Measurements from ENCODE around the gene SH3RF1. TPM values are rescaled to one million over a fixed set of nuclear protein-coding genes. Genes with fewer than 3 reads are reported as not detected.

Gene SH3RF1
- total and polyA plus RNA-seq, 7 experiments from 2014 or later, result 0.08 to 3.8 (median 0.50) TPM; not detected in 3

DNA sequence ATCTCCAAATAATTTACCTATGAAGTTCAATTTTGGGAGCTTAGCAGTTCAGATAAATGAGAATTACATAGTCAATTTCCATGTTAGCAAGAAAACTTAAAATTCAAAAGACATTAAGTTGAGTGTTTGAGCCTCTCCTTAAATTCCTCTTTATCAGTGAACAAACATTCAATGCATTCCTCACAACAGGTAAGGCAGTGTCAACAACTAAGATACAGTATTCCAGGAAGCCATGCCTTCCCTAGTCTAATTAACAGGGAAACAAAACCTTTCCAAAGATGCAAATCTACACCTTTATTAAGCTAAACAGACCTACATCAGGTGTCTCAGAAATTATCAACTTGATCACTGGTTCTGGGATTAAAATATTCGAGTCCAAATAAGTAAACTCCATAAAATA, 3.7 kb downstream of the SH3RF1 start:
- peaks cover 52 to 69% (median 55%) of the 10 kb centered on the region in 5 donors for H3K27me3 Mint-ChIP-seq
- ChIA-PET POLR2A (no interaction called here), CTCF (no interaction called here)
- Histone ChIP-seq H3K27me3 (ENCODE audit: control insufficient read depth in 2 of 2, insufficient read depth in 2 of 2, low read length in 2 of 2) (peaks cover 4 to 6% of the 10 kb centered on the region in 2 donors), H3K9me3 (ENCODE audit: control insufficient read depth in 2 of 3, low read length in 3 of 3) (no peaks in the 10 kb centered on the region), H3K4me1 (ENCODE audit: control insufficient read depth in 2 of 2, insufficient read depth in 2 of 2, low read length in 2 of 2) (no peaks in the 10 kb centered on the region), H3K4me3 (ENCODE audit: low read length) (no peak overlapping the region), H3K36me3 (ENCODE audit: control insufficient read depth in 2 of 3, insufficient read depth in 3 of 3, low read length in 3 of 3) (no peaks in the 10 kb centered on the region), H3K27ac (ENCODE audit: low read depth, low read length) (no peak overlapping the region)
- no peak overlapping the region for H3K27ac Mint-ChIP-seq
- no peak overlapping the region for H3K4me3 Mint-ChIP-seq
- intact Hi-C loops (cut with micrococcal nuclease), result no loop called here
- peaks cover 0 to 20% (median 16%) of the 10 kb centered on the region in 7 donors for H3K4me1 Mint-ChIP-seq
- H3K9me3 Mint-ChIP-seq, result peaks cover 0 to 5% (median 0%) of the 10 kb centered on the region in 11 donors
- no peaks in the 10 kb centered on the region for H3K36me3 Mint-ChIP-seq
- ATAC-seq, result no peak
- DNase-seq, result no peak

DNA sequence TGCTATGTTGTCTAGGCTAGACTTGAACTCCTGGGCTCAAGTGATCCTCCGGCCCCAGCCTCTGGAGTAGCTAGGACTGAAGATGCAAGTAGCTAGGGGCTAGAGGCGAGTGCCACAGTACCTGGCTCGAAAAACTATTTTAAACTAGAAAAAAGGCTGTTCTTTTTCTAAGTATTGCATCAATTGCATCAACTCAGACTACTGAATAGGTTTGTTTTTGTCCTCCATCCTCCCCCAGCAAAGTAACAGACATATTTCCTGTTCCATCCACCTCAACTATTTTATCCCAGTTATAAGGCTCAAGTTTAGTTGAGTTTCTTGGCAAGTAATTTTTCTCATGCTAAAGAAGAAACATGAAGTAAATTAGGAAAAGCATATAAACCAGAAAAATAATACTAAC, 4.1 kb downstream of the SH3RF1 start:
- no peak overlapping the region for H3K4me3 ChIP-seq (ENCODE audit: low read length)
- H3K9me3 ChIP-seq (ENCODE audit: control insufficient read depth in 2 of 3, low read length in 3 of 3), result no peaks in the 10 kb centered on the region
- no peak overlapping the region for H3K27ac ChIP-seq (ENCODE audit: low read depth, low read length)
- no peak overlapping the region for H3K4me3 Mint-ChIP-seq
- H3K27ac Mint-ChIP-seq, result no peak overlapping the region
- H3K36me3 ChIP-seq (ENCODE audit: control insufficient read depth in 2 of 3, insufficient read depth in 3 of 3, low read length in 3 of 3), result no peaks in the 10 kb centered on the region
- peaks cover 4 to 6% of the 10 kb centered on the region in 2 donors for H3K27me3 ChIP-seq (ENCODE audit: control insufficient read depth in 2 of 2, insufficient read depth in 2 of 2, low read length in 2 of 2)
- CTCF ChIA-PET, result no interaction called here
- H3K4me1 Mint-ChIP-seq, result peaks cover 0 to 16% (median 13%) of the 10 kb centered on the region in 7 donors
- ATAC-seq (no peak), DNase-seq (no peak)
- no peaks in the 10 kb centered on the region for H3K36me3 Mint-ChIP-seq
- H3K27me3 Mint-ChIP-seq, result peaks cover 48 to 65% (median 51%) of the 10 kb centered on the region in 5 donors
- peaks cover 0 to 5% (median 0%) of the 10 kb centered on the region in 11 donors for H3K9me3 Mint-ChIP-seq
- no peaks in the 10 kb centered on the region for H3K4me1 ChIP-seq (ENCODE audit: control insufficient read depth in 2 of 2, insufficient read depth in 2 of 2, low read length in 2 of 2)
- POLR2A ChIA-PET, result no interaction called here
- intact Hi-C loops (cut with micrococcal nuclease), result no loop called here

DNA sequence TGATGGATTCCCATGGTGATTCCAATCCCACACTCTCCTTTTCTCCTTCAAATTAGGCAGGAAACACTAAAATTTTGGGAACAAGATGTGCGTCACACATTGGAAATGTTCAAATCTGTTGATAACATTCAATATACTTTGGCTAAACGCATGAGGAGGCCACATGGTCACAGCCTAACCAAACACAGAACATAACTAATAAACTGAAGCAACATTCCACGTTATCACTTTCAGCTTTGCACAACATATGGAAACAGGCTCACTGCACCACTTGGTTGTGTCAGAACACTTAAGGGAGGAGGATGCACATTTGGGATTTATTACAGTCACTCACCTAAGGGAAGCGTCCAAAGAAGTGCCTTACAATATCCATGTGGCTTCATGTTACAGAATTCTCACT, 4.7 kb downstream of the SH3RF1 start:
- Mint-ChIP-seq H3K4me1 (peaks cover 0 to 16% (median 12%) of the 10 kb centered on the region in 7 donors), H3K27me3 (peaks cover 46 to 68% (median 51%) of the 10 kb centered on the region in 5 donors), H3K36me3 (no peaks in the 10 kb centered on the region), H3K9me3 (peaks cover 0 to 5% (median 0%) of the 10 kb centered on the region in 11 donors), H3K4me3 (no peak overlapping the region), H3K27ac (no peak overlapping the region)
- ChIA-PET CTCF (no interaction called here), POLR2A (no interaction called here)
- H3K27ac ChIP-seq (ENCODE audit: low read depth, low read length), result no peak overlapping the region
- no peaks in the 10 kb centered on the region for H3K4me1 ChIP-seq (ENCODE audit: control insufficient read depth in 2 of 2, insufficient read depth in 2 of 2, low read length in 2 of 2)
- H3K9me3 ChIP-seq (ENCODE audit: control insufficient read depth in 2 of 3, low read length in 3 of 3), result no peaks in the 10 kb centered on the region
- H3K4me3 ChIP-seq (ENCODE audit: low read length), result no peak overlapping the region
- intact Hi-C loops (cut with micrococcal nuclease), result no loop called here
- DNase-seq, result no peak
- ATAC-seq, result no peak
- H3K27me3 ChIP-seq (ENCODE audit: control insufficient read depth in 2 of 2, insufficient read depth in 2 of 2, low read length in 2 of 2), result peaks cover 4 to 6% of the 10 kb centered on the region in 2 donors
- H3K36me3 ChIP-seq (ENCODE audit: control insufficient read depth in 2 of 3, insufficient read depth in 3 of 3, low read length in 3 of 3), result no peaks in the 10 kb centered on the region

DNA sequence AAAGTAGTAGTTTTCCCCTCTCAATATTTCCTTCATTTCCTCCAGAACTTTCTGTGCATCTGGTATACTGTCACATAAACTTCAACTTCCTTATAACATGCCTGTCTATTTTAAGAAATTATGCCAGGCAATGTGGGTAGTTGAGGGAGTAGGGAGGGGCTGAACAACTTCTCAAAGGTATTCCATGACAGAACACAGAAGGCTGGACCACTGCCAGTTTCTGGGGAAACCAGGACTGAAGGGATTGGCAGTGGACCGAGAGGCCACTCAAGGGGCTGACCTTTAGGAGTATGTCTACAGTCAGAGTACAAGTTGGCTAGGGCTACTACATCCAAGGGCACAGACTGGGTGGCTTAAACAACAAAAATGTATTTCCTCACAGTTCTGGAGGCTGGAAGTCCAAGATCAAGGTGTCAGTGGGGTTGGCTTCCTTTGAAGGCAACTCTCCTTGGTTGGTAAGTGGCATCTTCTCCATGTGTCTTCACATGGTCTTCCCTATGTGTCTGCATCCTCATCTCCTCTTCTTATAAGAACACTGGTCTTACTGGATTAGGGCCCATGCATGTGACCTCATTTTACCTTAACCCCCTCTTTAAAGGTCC, 6.9 kb downstream of the SH3RF1 start:
- Histone ChIP-seq H3K9me3 (ENCODE audit: control insufficient read depth in 2 of 3, low read length in 3 of 3) (no peaks in the 10 kb centered on the region), H3K4me1 (ENCODE audit: control insufficient read depth in 2 of 2, insufficient read depth in 2 of 2, low read length in 2 of 2) (no peaks in the 10 kb centered on the region), H3K27me3 (ENCODE audit: control insufficient read depth in 2 of 2, insufficient read depth in 2 of 2, low read length in 2 of 2) (peaks cover 1 to 6% of the 10 kb centered on the region in 2 donors), H3K36me3 (ENCODE audit: control insufficient read depth in 2 of 3, insufficient read depth in 3 of 3, low read length in 3 of 3) (no peaks in the 10 kb centered on the region), H3K27ac (ENCODE audit: low read depth, low read length) (no peak overlapping the region), H3K4me3 (ENCODE audit: low read length) (no peak overlapping the region)
- Mint-ChIP-seq H3K4me3 (no peak overlapping the region), H3K36me3 (no peaks in the 10 kb centered on the region), H3K27me3 (peaks cover 46 to 64% (median 55%) of the 10 kb centered on the region in 5 donors), H3K9me3 (peaks cover 0 to 5% (median 0%) of the 10 kb centered on the region in 11 donors), H3K27ac (no peak overlapping the region), H3K4me1 (peaks cover 0 to 5% (median 0%) of the 10 kb centered on the region in 7 donors)
- CTCF ChIA-PET, result no interaction called here
- ATAC-seq (no peak), DNase-seq (no peak)
- POLR2A ChIA-PET, result no interaction called here
- intact Hi-C loops (cut with micrococcal nuclease), result no loop called here

DNA sequence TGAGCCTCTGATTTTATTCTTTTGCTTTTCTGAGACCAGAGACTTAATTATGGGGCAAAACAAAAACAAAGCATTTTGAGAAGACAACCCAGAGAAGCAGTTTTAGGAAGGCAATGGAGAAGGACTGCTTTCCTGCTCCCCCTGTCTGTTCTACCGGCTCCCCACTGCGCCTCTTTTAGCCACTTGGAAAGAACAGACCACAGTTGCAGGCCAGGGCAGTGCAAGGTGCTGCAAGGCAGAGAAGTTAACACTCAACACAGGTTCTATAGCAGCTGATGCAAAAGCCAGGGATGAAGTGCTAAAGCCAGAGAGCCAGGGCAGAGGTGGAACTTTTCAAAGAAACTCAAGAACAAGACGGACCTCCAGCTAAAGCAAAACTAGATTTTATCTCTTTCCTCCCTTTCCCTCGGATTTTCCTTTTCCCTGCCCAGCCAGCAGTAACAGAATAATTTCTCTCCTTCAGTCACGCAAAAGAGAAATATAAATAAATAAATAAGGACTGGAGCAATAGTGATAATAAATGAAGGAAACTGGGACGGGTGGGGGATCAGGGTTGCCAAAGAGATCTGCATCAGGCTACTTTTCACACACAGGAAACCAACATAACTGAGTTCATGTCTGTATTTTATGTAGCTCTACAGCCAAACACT, 10.4 kb downstream of the SH3RF1 start:
- Mint-ChIP-seq H3K27ac (no peak overlapping the region), H3K36me3 (no peaks in the 10 kb centered on the region), H3K4me1 (peaks cover 0 to 6% (median 0%) of the 10 kb centered on the region in 7 donors), H3K9me3 (peaks cover 0 to 5% (median 0%) of the 10 kb centered on the region in 11 donors), H3K4me3 (no peak overlapping the region), H3K27me3 (peaks cover 36 to 65% (median 36%) of the 10 kb centered on the region in 5 donors)
- peaks cover 0 to 3% of the 10 kb centered on the region in 2 donors for H3K27me3 ChIP-seq (ENCODE audit: control insufficient read depth in 2 of 2, insufficient read depth in 2 of 2, low read length in 2 of 2)
- ChIA-PET POLR2A (no interaction called here), CTCF (no interaction called here)
- no peak for DNase-seq
- no peak for ATAC-seq
- no peaks in the 10 kb centered on the region for H3K36me3 ChIP-seq (ENCODE audit: control insufficient read depth in 2 of 3, insufficient read depth in 3 of 3, low read length in 3 of 3)
- no peaks in the 10 kb centered on the region for H3K9me3 ChIP-seq (ENCODE audit: control insufficient read depth in 2 of 3, low read length in 3 of 3)
- H3K4me3 ChIP-seq (ENCODE audit: low read length), result no peak overlapping the region
- no peaks in the 10 kb centered on the region for H3K4me1 ChIP-seq (ENCODE audit: control insufficient read depth in 2 of 2, insufficient read depth in 2 of 2, low read length in 2 of 2)
- no peak overlapping the region for H3K27ac ChIP-seq (ENCODE audit: low read depth, low read length)
- intact Hi-C loops (cut with micrococcal nuclease), result no loop called here

DNA sequence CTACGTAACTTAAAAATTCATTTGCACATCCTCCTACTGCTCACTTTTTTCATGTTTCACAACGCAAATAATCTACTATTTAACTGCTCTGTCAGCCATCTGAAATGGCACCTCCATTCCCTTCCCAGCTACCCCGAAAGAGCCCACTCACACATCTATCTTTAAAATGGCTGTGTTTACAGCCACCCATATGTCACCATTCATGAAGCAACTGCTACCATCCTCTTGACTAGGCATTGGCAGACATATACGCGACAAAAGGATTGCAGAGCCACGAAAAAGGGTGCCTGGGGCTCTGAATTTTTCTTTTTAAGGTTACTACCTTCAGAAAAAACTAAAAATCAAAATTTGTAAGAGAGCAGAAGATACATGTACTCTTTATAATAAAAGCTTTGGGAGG, 11.5 kb downstream of the SH3RF1 start:
- Mint-ChIP-seq H3K27ac (no peak overlapping the region), H3K9me3 (peaks cover 0 to 3% (median 0%) of the 10 kb centered on the region in 11 donors), H3K4me3 (no peak overlapping the region), H3K27me3 (peaks cover 28 to 60% (median 32%) of the 10 kb centered on the region in 5 donors), H3K36me3 (no peaks in the 10 kb centered on the region), H3K4me1 (peaks cover 0 to 9% (median 0%) of the 10 kb centered on the region in 7 donors)
- ChIA-PET CTCF (no interaction called here), POLR2A (no interaction called here)
- H3K27me3 ChIP-seq (ENCODE audit: control insufficient read depth in 2 of 2, insufficient read depth in 2 of 2, low read length in 2 of 2), result no peaks in the 10 kb centered on the region
- H3K36me3 ChIP-seq (ENCODE audit: control insufficient read depth in 2 of 3, insufficient read depth in 3 of 3, low read length in 3 of 3), result no peaks in the 10 kb centered on the region
- H3K9me3 ChIP-seq (ENCODE audit: control insufficient read depth in 2 of 3, low read length in 3 of 3), result no peaks in the 10 kb centered on the region
- intact Hi-C loops (cut with micrococcal nuclease), result no loop called here
- no peak overlapping the region for H3K4me3 ChIP-seq (ENCODE audit: low read length)
- H3K27ac ChIP-seq (ENCODE audit: low read depth, low read length), result no peak overlapping the region
- H3K4me1 ChIP-seq (ENCODE audit: control insufficient read depth in 2 of 2, insufficient read depth in 2 of 2, low read length in 2 of 2), result no peaks in the 10 kb centered on the region
- ATAC-seq (no peak), DNase-seq (no peak)

DNA sequence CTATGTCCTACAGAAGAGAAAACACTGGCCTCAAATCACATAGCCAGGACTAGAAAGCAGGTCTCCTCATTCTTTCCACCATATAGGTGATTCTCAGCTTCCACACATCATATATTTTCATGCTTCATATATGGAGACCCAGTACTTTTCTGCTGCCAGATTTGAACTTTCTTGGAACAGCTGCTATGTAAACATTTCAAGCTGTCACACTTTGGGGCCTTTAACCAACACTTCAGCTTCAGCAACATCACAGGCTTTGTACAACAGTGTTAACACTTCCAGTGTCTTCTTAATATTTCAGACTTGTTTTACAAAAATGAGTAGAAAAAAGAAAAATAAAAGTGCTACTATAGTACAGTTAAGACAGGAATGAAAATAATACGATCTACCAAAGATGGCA, 12.6 kb downstream of the SH3RF1 start:
- H3K36me3 Mint-ChIP-seq, result no peaks in the 10 kb centered on the region
- ATAC-seq (no peak), DNase-seq (no peak)
- intact Hi-C loops (cut with micrococcal nuclease), result no loop called here
- H3K4me1 Mint-ChIP-seq, result peaks cover 0 to 6% (median 0%) of the 10 kb centered on the region in 7 donors
- ChIA-PET CTCF (no interaction called here), POLR2A (no interaction called here)
- H3K36me3 ChIP-seq (ENCODE audit: control insufficient read depth in 2 of 3, insufficient read depth in 3 of 3, low read length in 3 of 3), result no peaks in the 10 kb centered on the region
- H3K9me3 Mint-ChIP-seq, result peaks cover 0 to 2% (median 0%) of the 10 kb centered on the region in 11 donors
- no peaks in the 10 kb centered on the region for H3K4me1 ChIP-seq (ENCODE audit: control insufficient read depth in 2 of 2, insufficient read depth in 2 of 2, low read length in 2 of 2)
- H3K4me3 ChIP-seq (ENCODE audit: low read length), result no peak overlapping the region
- H3K9me3 ChIP-seq (ENCODE audit: control insufficient read depth in 2 of 3, low read length in 3 of 3), result no peaks in the 10 kb centered on the region
- H3K27me3 Mint-ChIP-seq, result peaks cover 27 to 54% (median 33%) of the 10 kb centered on the region in 5 donors
- no peak overlapping the region for H3K27ac Mint-ChIP-seq
- no peaks in the 10 kb centered on the region for H3K27me3 ChIP-seq (ENCODE audit: control insufficient read depth in 2 of 2, insufficient read depth in 2 of 2, low read length in 2 of 2)
- H3K27ac ChIP-seq (ENCODE audit: low read depth, low read length), result no peak overlapping the region
- H3K4me3 Mint-ChIP-seq, result no peak overlapping the region
